ENCODE data around the gene CRIM1. TPM values are rescaled to one million over a fixed set of nuclear protein-coding genes. Genes with fewer than 3 reads are reported as not detected.
A peak's percentile ranks its signal among the peaks of the same experiment; 100 is the strongest.

Gene CRIM1
- total RNA-seq, 1 donor: 949 TPM

- H3K4me3 ChIP-seq (ENCODE audit: low read depth, low read length): no peak overlapping the region
- TF ChIP-seq, protein P1, sequence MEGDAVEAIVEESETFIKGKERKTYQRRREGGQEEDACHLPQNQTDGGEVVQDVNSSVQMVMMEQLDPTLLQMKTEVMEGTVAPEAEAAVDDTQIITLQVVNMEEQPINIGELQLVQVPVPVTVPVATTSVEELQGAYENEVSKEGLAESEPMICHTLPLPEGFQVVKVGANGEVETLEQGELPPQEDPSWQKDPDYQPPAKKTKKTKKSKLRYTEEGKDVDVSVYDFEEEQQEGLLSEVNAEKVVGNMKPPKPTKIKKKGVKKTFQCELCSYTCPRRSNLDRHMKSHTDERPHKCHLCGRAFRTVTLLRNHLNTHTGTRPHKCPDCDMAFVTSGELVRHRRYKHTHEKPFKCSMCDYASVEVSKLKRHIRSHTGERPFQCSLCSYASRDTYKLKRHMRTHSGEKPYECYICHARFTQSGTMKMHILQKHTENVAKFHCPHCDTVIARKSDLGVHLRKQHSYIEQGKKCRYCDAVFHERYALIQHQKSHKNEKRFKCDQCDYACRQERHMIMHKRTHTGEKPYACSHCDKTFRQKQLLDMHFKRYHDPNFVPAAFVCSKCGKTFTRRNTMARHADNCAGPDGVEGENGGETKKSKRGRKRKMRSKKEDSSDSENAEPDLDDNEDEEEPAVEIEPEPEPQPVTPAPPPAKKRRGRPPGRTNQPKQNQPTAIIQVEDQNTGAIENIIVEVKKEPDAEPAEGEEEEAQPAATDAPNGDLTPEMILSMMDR (IDR thresholded peaks at IDR 0.05; ENCODE audit: insufficient read depth, low read depth, low read length): no peak
- DNase-seq (ENCODE audit: low read depth): peak; percentile 74
Measured at GRCh38 chr2:36456227-36457175, 100.9 kb downstream of the CRIM1 start.

DNA sequence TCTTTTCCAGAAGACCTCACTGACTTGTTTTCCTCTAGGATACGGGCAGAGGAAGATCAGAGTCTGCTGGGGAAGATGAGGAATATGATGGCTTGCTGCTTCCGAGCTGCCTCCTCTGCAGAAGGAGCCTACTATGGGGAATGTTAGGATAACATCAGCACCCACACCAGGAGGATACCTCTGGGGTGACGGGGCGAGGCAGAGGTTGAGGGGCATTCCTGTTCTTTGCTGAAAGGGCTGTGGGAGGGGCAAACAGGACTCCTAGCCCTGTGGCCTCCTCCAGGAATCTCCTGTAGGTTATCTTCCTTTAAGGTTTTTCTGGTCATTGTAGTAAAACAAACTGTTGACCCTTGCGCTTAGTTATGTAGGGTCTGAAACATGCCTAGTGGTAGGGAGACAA, 102.5 kb downstream of the CRIM1 start:
- TF ChIP-seq, protein P1 (IDR thresholded peaks at IDR 0.05; ENCODE audit: insufficient read depth, low read depth, low read length): no peak
- no peak overlapping the region for H3K4me3 ChIP-seq (ENCODE audit: low read depth, low read length)
- no peak for DNase-seq (ENCODE audit: low read depth)

GRCh38 chr2:36459725-36460137, 104.2 kb downstream of the CRIM1 start:
- no peak overlapping the region for H3K4me3 ChIP-seq (ENCODE audit: low read depth, low read length)
- TF ChIP-seq, protein P1 (IDR thresholded peaks at IDR 0.05; ENCODE audit: insufficient read depth, low read depth, low read length): peak; percentile 64
- DNase-seq (ENCODE audit: low read depth): peak; percentile 68

DNA sequence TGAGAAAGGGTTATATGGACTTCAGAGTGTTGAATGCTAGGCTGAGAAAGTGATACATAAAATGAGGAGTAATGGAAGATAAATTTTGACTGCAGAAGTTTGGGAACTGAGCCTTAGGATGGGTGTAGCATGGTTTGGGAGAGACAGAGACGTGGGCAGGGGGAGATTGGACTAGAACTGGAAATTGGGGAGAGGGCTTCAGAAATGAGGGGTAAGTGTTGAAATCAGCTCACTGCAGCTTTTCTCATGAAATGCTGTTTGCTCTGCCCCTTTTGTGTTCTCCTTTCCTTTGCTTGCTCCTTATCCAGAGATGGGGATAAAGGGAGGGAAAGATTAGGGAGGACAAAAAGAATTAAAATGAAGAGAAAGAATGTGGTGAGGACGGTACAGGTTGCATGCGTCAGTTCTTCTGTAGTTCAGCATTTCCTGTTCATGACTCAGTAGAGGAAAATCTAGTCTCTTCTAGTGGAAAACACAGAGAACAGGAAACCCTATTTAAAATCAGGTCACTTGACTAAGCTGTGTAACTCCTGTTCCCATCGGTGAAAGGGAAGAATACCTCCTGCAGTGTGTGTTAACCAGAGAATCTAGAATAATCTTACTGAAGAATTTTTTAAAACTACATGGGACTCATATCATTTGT, 105.6 kb downstream of the CRIM1 start:
- H3K4me3 ChIP-seq (ENCODE audit: low read depth, low read length): no peak overlapping the region
- DNase-seq (ENCODE audit: low read depth): peak; percentile 93
- TF ChIP-seq, protein P1 (IDR thresholded peaks at IDR 0.05; ENCODE audit: insufficient read depth, low read depth, low read length): no peak

- TF ChIP-seq, protein P1 (IDR thresholded peaks at IDR 0.05; ENCODE audit: insufficient read depth, low read depth, low read length): no peak
- no peak overlapping the region for H3K4me3 ChIP-seq (ENCODE audit: low read depth, low read length)
- no peak for DNase-seq (ENCODE audit: low read depth)
Measured at GRCh38 chr2:36462311-36462935, 106.8 kb downstream of the CRIM1 start.

DNA sequence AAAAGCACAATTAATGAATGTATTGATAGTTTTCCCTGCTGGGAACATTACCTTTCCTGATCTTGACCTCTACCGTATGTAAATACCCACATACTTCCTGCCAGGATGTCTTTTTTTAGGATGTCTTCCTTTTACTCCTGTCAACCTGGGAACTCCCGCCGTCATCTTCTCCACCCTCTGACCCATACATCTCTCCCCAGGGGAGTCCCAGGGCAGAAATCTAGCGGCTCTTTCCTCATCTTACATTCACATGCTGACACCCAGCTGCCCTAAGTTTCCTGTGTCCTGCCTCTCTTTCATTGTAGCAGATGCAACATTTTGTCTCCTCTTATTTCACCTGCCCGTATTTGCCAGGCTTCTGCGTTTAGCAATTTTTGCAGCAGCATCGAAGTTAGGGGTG, 107.8 kb downstream of the CRIM1 start:
- TF ChIP-seq, protein P1 (IDR thresholded peaks at IDR 0.05; ENCODE audit: insufficient read depth, low read depth, low read length): no peak
- no peak for DNase-seq (ENCODE audit: low read depth)
- no peak overlapping the region for H3K4me3 ChIP-seq (ENCODE audit: low read depth, low read length)

Measured in fibroblast of villous mesenchyme (primary cell).